Measurements from ENCODE around the gene KAT6B.

DNA sequence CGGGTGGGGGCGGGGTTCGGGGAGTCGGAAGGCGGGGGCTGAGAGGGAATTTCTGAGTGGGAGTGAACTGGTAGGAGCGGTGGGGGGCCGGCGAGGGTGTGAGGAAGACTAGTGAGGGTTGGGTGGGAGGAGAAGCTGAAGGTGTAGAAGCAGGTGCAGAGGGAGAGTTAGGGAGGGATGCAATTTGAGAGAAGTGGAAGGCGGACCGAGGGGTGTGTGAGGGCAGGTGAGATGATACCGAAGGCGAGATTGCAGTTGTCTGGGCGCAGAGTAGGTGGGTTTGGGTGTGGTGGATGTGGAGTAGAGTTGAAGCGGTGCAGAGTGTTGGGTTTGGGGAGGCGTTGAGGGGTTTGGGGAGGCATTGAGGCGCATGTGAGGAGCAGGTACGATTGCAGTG lies 643 bp downstream of the KAT6B start:
- TF ChIP-seq, protein P1, sequence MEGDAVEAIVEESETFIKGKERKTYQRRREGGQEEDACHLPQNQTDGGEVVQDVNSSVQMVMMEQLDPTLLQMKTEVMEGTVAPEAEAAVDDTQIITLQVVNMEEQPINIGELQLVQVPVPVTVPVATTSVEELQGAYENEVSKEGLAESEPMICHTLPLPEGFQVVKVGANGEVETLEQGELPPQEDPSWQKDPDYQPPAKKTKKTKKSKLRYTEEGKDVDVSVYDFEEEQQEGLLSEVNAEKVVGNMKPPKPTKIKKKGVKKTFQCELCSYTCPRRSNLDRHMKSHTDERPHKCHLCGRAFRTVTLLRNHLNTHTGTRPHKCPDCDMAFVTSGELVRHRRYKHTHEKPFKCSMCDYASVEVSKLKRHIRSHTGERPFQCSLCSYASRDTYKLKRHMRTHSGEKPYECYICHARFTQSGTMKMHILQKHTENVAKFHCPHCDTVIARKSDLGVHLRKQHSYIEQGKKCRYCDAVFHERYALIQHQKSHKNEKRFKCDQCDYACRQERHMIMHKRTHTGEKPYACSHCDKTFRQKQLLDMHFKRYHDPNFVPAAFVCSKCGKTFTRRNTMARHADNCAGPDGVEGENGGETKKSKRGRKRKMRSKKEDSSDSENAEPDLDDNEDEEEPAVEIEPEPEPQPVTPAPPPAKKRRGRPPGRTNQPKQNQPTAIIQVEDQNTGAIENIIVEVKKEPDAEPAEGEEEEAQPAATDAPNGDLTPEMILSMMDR (IDR thresholded peaks at IDR 0.05): no peak
- TF ChIP-seq POLR2A (IDR thresholded peaks at IDR 0.05): no peak

All from vagina (tissue), 2 donors.